ENCODE results near the gene CSDE1. TPM values are rescaled to one million over a fixed set of nuclear protein-coding genes. Genes with fewer than 3 reads are reported as not detected.

Gene CSDE1
- total and polyA plus RNA-seq, 2 donors (not counting 1 experiment from before 2014, with no cell fraction given), result 374 to 1,392 TPM

- Histone ChIP-seq H3K27ac (ENCODE audit: insufficient read depth, low read length) (no peak overlapping the region), H3K9ac (ENCODE audit: insufficient read depth, low read length) (no peak overlapping the region), H4K20me1 (ENCODE audit: control insufficient read depth, extremely low read depth, insufficient read depth, low read length) (no peaks in the 10 kb centered on the region), H2AFZ (ENCODE audit: low read length) (no peak overlapping the region), H3K79me2 (ENCODE audit: control insufficient read depth, insufficient read depth, low read length) (no peaks in the 10 kb centered on the region), H3K4me2 (ENCODE audit: extremely low read depth, insufficient read depth, low read length) (no peak overlapping the region), H3K4me1 (ENCODE audit: control insufficient read depth, extremely low read depth, insufficient read depth, low read length) (no peaks in the 10 kb centered on the region), H3K27me3 (ENCODE audit: control insufficient read depth, insufficient read depth, low read length) (peaks cover 2% of the 10 kb centered on the region), H3K9me3 (ENCODE audit: control insufficient read depth, insufficient read depth, low read depth, low read length) (no peaks in the 10 kb centered on the region), H3K36me3 (ENCODE audit: control insufficient read depth, insufficient read depth, low read length) (no peaks in the 10 kb centered on the region), H3K4me3 (replicated peaks in 1 of 4; ENCODE audit: control extremely low read depth in 1 of 4, insufficient read depth in 1 of 4, low read depth in 3 of 4, low read length in 4 of 4) (no peak overlapping the region)
- no peak for DNase-seq (ENCODE audit: low read depth in 2 of 2)
- TF ChIP-seq EZH2 (IDR thresholded peaks at IDR 0.05; ENCODE audit: low read length, missing control alignments) (no peak), CTCF (conservative IDR thresholded peaks at IDR 0.05 in 1 of 2, IDR thresholded peaks at IDR 0.05 in 1 of 2; ENCODE audit: low read depth in 1 of 2, low read length in 2 of 2) (no peak)
These were observed 63.1 kb downstream of the CSDE1 start for GRCh38 chr1:114694540-114695310.

GRCh38 chr1:114692947-114693346, 64.8 kb downstream of the CSDE1 start:
- H3K79me2 ChIP-seq (ENCODE audit: control insufficient read depth, insufficient read depth, low read length), result no peaks in the 10 kb centered on the region
- no peak for DNase-seq (ENCODE audit: low read depth in 2 of 2)
- no peak overlapping the region for H2AFZ ChIP-seq (ENCODE audit: low read length)
- H3K9me3 ChIP-seq (ENCODE audit: control insufficient read depth, insufficient read depth, low read depth, low read length), result no peaks in the 10 kb centered on the region
- H3K27me3 ChIP-seq (ENCODE audit: control insufficient read depth, insufficient read depth, low read length), result peaks cover 4% of the 10 kb centered on the region
- no peak overlapping the region for H3K9ac ChIP-seq (ENCODE audit: insufficient read depth, low read length)
- H3K4me2 ChIP-seq (ENCODE audit: extremely low read depth, insufficient read depth, low read length), result no peak overlapping the region
- H3K27ac ChIP-seq (ENCODE audit: insufficient read depth, low read length), result no peak overlapping the region
- TF ChIP-seq CTCF (conservative IDR thresholded peaks at IDR 0.05 in 1 of 2, IDR thresholded peaks at IDR 0.05 in 1 of 2; ENCODE audit: low read depth in 1 of 2, low read length in 2 of 2) (no peak), EZH2 (IDR thresholded peaks at IDR 0.05; ENCODE audit: low read length, missing control alignments) (no peak)
- H3K4me1 ChIP-seq (ENCODE audit: control insufficient read depth, extremely low read depth, insufficient read depth, low read length), result no peaks in the 10 kb centered on the region
- no peaks in the 10 kb centered on the region for H3K36me3 ChIP-seq (ENCODE audit: control insufficient read depth, insufficient read depth, low read length)
- H3K4me3 ChIP-seq (replicated peaks in 1 of 4; ENCODE audit: control extremely low read depth in 1 of 4, insufficient read depth in 1 of 4, low read depth in 3 of 4, low read length in 4 of 4), result no peak overlapping the region
- no peaks in the 10 kb centered on the region for H4K20me1 ChIP-seq (ENCODE audit: control insufficient read depth, extremely low read depth, insufficient read depth, low read length)

- Histone ChIP-seq H3K36me3 (ENCODE audit: control insufficient read depth, insufficient read depth, low read length) (no peaks in the 10 kb centered on the region), H3K79me2 (ENCODE audit: control insufficient read depth, insufficient read depth, low read length) (no peaks in the 10 kb centered on the region), H3K4me2 (ENCODE audit: extremely low read depth, insufficient read depth, low read length) (no peak overlapping the region), H3K4me3 (replicated peaks in 1 of 4; ENCODE audit: control extremely low read depth in 1 of 4, insufficient read depth in 1 of 4, low read depth in 3 of 4, low read length in 4 of 4) (no peak overlapping the region), H3K9me3 (ENCODE audit: control insufficient read depth, insufficient read depth, low read depth, low read length) (no peaks in the 10 kb centered on the region), H3K27me3 (ENCODE audit: control insufficient read depth, insufficient read depth, low read length) (peaks cover 7% of the 10 kb centered on the region), H3K9ac (ENCODE audit: insufficient read depth, low read length) (no peak overlapping the region), H3K27ac (ENCODE audit: insufficient read depth, low read length) (no peak overlapping the region), H4K20me1 (ENCODE audit: control insufficient read depth, extremely low read depth, insufficient read depth, low read length) (no peaks in the 10 kb centered on the region), H3K4me1 (ENCODE audit: control insufficient read depth, extremely low read depth, insufficient read depth, low read length) (no peaks in the 10 kb centered on the region), H2AFZ (ENCODE audit: low read length) (no peak overlapping the region)
- peak in 1 of 2 donors; percentile 15 for DNase-seq (ENCODE audit: low read depth in 2 of 2)
- TF ChIP-seq EZH2 (IDR thresholded peaks at IDR 0.05; ENCODE audit: low read length, missing control alignments), result no peak
- TF ChIP-seq CTCF (conservative IDR thresholded peaks at IDR 0.05 in 1 of 2, IDR thresholded peaks at IDR 0.05 in 1 of 2; ENCODE audit: low read depth in 1 of 2, low read length in 2 of 2), result no peak
These were observed 66.7 kb downstream of the CSDE1 start for GRCh38 chr1:114691061-114691460.

Measured in fibroblast of lung (primary cell).